WTC11 (cell line): ENCODE data around the gene DPYSL3.

Source experiments
- NR2C2 ChIP-seq: sonication (generic); formaldehyde crosslinking; IDR thresholded peaks from 2 replicates; pipeline ENCODE4 v1.8.0; 2022; ENCODE audit warnings: mild to moderate bottlenecking, missing genetic modification reagents
- TF ChIP-seq, protein P1 (sequence below): fragments of 200-600 bp; IDR thresholded peaks from 2 replicates; pipeline ENCODE4 v1.8.0; 2022; ENCODE audit warnings: antibody characterized with exemption
- TF ChIP-seq, protein P2 (sequence below): sonication (generic); formaldehyde crosslinking; IDR thresholded peaks from 2 replicates; pipeline ENCODE4 v1.8.1; 2023; ENCODE audit warnings: mild to moderate bottlenecking, missing genetic modification reagents, moderate library complexity

DNA sequence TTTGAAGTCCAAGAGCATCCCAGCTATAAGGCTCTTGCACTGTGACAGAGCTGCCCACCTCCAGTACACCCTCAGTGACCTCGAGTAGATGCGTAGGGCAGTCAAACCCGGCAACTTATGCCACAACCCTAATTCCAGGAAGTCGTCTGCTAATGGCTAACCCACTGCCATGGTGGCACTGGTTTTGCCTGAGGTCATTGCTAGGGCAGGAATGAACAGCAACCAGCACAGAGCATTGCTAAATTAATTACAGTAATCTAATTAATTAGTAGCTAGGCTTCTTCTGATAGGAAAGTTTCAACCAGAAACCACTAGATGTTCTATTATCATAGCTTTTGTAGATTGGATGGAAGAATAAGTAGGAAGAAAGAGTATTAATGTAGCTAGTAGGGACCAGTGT lies 122.8 kb downstream of the DPYSL3 start:
- TF ChIP-seq, protein P1, sequence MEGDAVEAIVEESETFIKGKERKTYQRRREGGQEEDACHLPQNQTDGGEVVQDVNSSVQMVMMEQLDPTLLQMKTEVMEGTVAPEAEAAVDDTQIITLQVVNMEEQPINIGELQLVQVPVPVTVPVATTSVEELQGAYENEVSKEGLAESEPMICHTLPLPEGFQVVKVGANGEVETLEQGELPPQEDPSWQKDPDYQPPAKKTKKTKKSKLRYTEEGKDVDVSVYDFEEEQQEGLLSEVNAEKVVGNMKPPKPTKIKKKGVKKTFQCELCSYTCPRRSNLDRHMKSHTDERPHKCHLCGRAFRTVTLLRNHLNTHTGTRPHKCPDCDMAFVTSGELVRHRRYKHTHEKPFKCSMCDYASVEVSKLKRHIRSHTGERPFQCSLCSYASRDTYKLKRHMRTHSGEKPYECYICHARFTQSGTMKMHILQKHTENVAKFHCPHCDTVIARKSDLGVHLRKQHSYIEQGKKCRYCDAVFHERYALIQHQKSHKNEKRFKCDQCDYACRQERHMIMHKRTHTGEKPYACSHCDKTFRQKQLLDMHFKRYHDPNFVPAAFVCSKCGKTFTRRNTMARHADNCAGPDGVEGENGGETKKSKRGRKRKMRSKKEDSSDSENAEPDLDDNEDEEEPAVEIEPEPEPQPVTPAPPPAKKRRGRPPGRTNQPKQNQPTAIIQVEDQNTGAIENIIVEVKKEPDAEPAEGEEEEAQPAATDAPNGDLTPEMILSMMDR, result no peak
- no peak for TF ChIP-seq NR2C2 (CRISPR knock-in tag)
- TF ChIP-seq, protein P2, sequence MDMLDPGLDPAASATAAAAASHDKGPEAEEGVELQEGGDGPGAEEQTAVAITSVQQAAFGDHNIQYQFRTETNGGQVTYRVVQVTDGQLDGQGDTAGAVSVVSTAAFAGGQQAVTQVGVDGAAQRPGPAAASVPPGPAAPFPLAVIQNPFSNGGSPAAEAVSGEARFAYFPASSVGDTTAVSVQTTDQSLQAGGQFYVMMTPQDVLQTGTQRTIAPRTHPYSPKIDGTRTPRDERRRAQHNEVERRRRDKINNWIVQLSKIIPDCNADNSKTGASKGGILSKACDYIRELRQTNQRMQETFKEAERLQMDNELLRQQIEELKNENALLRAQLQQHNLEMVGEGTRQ, result no peak
